Tibial nerve (tissue), 4 donors: ENCODE data around the gene TTC39A. TPM values are rescaled to one million over a fixed set of nuclear protein-coding genes. Genes with fewer than 3 reads are reported as not detected.

Experiments
- DNase-seq, 2 donors: peaks; one replicate each; pipeline ENCODE4 v3.0.0-alpha.2; 2019; ENCODE audit warnings: low spot score in 2 of 2
- H3K27ac ChIP-seq, 4 donors: fragments of 200-600 bp; sonication (generic) in 3 of 4; one replicate each; pipeline ENCODE4 v1.5.1; 2017 to 2019; ENCODE audit warnings: mild to moderate bottlenecking in 1 of 4
- H3K27me3 ChIP-seq, 2 donors: fragments of 200-600 bp; sonication (generic) in 1 of 2; one replicate each; pipeline versions ENCODE4 v1.5.1 to v1.6.0; 2017 to 2019
- H3K36me3 ChIP-seq, 3 donors: fragments of 200-600 bp; sonication (generic); one replicate each; pipeline ENCODE4 v1.5.1; 2018 to 2019
- H3K4me1 ChIP-seq, 4 donors: fragments of 200-600 bp; sonication (generic) in 3 of 4; one replicate each; pipeline ENCODE4 v1.5.1; 2017 to 2019
- H3K4me3 ChIP-seq, 4 donors: fragments of 200-600 bp; sonication (generic) in 3 of 4; one replicate each; pipeline ENCODE4 v1.5.1; 2017 to 2019; ENCODE audit warnings: mild to moderate bottlenecking in 1 of 4, moderate library complexity in 1 of 4
- H3K9me3 ChIP-seq, 4 donors: fragments of 200-600 bp; sonication (generic) in 3 of 4; one replicate each; pipeline ENCODE4 v1.5.1; 2017 to 2019
- CTCF ChIP-seq, 5 experiments: fragments of 200-600 bp in 3 of 5; fragments of 450-650 bp in 2 of 5; sonication (generic) in 3 of 5; IDR thresholded peaks; one replicate each; pipeline ENCODE4 v1.5.1; 2016 to 2019; ENCODE audit warnings: antibody characterized with exemption in 5 of 5, mild to moderate bottlenecking in 3 of 5, moderate library complexity in 2 of 5
- EP300 ChIP-seq, 2 donors: sonication (generic); formaldehyde crosslinking; IDR thresholded peaks; one replicate each; pipeline ENCODE4 v1.6.1; 2017; ENCODE audit warnings: antibody characterized with exemption in 2 of 2, mild to moderate bottlenecking in 1 of 2
- POLR2A ChIP-seq, 2 donors: fragments of 450-650 bp; IDR thresholded peaks; one replicate each; pipeline ENCODE4 v1.6.1; 2017; ENCODE audit warnings: antibody characterized with exemption in 2 of 2, mild to moderate bottlenecking in 2 of 2, moderate library complexity in 2 of 2
- WGBS, 2 donors: methylation state at CpG; one replicate each; pipeline ENCODE4 v1.1.5; 2018; 5-methylcytosine and 5-hydroxymethylcytosine counted together
- total RNA-seq, 4 donors: library from RNA; depleted of rRNA; stranded (reverse); fragments of >200 nt; gene quantifications; one replicate each; pipeline ENCODE4 v1.1.0, GENCODE V29; 2016

Gene TTC39A
- total RNA-seq, 4 donors from 2014 or later: 0.20 to 2.4 (median 0.84) TPM; not detected in 1

DNA sequence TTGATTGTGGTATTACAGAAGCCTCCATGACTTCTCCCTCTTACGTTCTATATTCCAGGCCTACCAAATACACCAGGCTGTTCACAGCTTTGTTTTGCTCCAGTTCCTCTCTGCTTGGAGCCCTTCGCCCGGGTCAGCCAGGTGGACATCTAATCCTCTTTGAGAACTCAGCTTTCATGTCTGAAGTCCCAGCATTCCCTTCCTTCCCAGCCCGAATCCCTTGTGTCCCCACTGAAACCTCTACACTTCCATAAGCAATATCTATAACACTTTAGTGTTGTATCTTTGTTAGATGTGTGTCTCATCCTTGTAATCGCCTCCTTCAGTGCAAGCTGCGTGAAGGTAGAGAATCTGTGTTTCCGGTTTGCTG is 92.3 kb downstream of the TTC39A start:
- peaks cover 0 to 63% (median 31%) of the 10 kb centered on the region in 4 donors for H3K4me1 ChIP-seq
- H3K4me3 ChIP-seq: peak overlapping the region; percentile 5 to 96 (median 84)
- H3K9me3 ChIP-seq: no peaks in the 10 kb centered on the region
- H3K27me3 ChIP-seq: no peaks in the 10 kb centered on the region
- WGBS, 2 donors: 29 to 31% methylated on average over 7 of the region's 7 CpGs
- H3K27ac ChIP-seq: peak overlapping the region; percentile 13 to 99 (median 95)
- no peak for TF ChIP-seq EP300 (IDR thresholded peaks at IDR 0.05)
- TF ChIP-seq CTCF (IDR thresholded peaks at IDR 0.05): no peak
- no peak for TF ChIP-seq POLR2A (IDR thresholded peaks at IDR 0.05)
- no peaks in the 10 kb centered on the region for H3K36me3 ChIP-seq
- DNase-seq: no peak

GRCh38 chr1:51237351-51238033 is 92.9 kb downstream of the TTC39A start:
- H3K27me3 ChIP-seq: no peaks in the 10 kb centered on the region
- H3K4me1 ChIP-seq: peaks cover 0 to 60% (median 31%) of the 10 kb centered on the region in 4 donors
- DNase-seq: no peak
- WGBS, 2 donors: 4 to 5% methylated on average over 9 of the region's 9 CpGs
- peak overlapping the region; percentile 91 to 99 (median 95) for H3K27ac ChIP-seq
- H3K9me3 ChIP-seq: no peaks in the 10 kb centered on the region
- peak overlapping the region; percentile 76 to 96 (median 84) for H3K4me3 ChIP-seq
- no peak for TF ChIP-seq POLR2A (IDR thresholded peaks at IDR 0.05)
- no peak for TF ChIP-seq EP300 (IDR thresholded peaks at IDR 0.05)
- TF ChIP-seq CTCF (IDR thresholded peaks at IDR 0.05): no peak
- H3K36me3 ChIP-seq: no peaks in the 10 kb centered on the region

Other genes starting within 250 kb of the TTC39A start
- not detected for gene C1orf185, start 228.3 kb downstream of the TTC39A start, total RNA-seq
- 10 to 100 TPM; 56.7 to 84.3 (median 76.2) TPM for gene RNF11, start 94.3 kb downstream of the TTC39A start, total RNA-seq
- 100 to 1,000 TPM in 3 of 4 donors, 10 to 100 TPM in 1; 94.8 to 133 (median 125) TPM for gene EPS15, start 188.7 kb upstream of the TTC39A start, total RNA-seq